Spleen (tissue), 13 donors: ENCODE data around the gene NAGPA. TPM values are rescaled to one million over a fixed set of nuclear protein-coding genes. Genes with fewer than 3 reads are reported as not detected.
"Not testable (repeated sequence)": the region's sequence is repeated elsewhere in the genome, so short reads cannot be mapped to it uniquely, and the experiment has no call there.

ENCODE experiments used
- DNase-seq: peaks from one replicate; pipeline ENCODE4 v3.0.0-alpha.2; 2020
- H3K27ac ChIP-seq, 8 donors: fragments of 200-600 bp; sonication (generic) in 7 of 8; 1 replicate in 4 of 8; 2 replicates in 4 of 8; pipeline versions ENCODE4 v1.5.0 to v1.8.0; 2016 to 2021; ENCODE audit warnings: inconsistent platforms in 4 of 8, mild to moderate bottlenecking in 4 of 8, moderate library complexity in 1 of 8
- H3K27me3 ChIP-seq, 7 donors: fragments of 200-600 bp; sonication (generic) in 6 of 7; replicated peaks in 1 of 7; 1 replicate in 4 of 7; 2 replicates in 3 of 7; pipeline versions ENCODE4 v1.5.0 to v1.8.0; 2016 to 2021; ENCODE audit warnings: inconsistent platforms in 3 of 7, mild to moderate bottlenecking in 1 of 7
- H3K36me3 ChIP-seq, 6 donors: fragments of 200-600 bp; sonication (generic) in 5 of 6; 1 replicate in 4 of 6; 2 replicates in 2 of 6; pipeline versions ENCODE4 v1.5.0 to v1.8.0; 2016 to 2021; ENCODE audit warnings: inconsistent platforms in 2 of 6
- H3K4me1 ChIP-seq, 6 donors: fragments of 200-600 bp; sonication (generic) in 5 of 6; 1 replicate in 3 of 6; 2 replicates in 3 of 6; pipeline versions ENCODE4 v1.5.0 to v1.8.0; 2016 to 2021; ENCODE audit warnings: inconsistent platforms in 3 of 6
- H3K4me3 ChIP-seq, 8 donors: fragments of 200-600 bp; sonication (generic) in 7 of 8; 1 replicate in 4 of 8; 2 replicates in 4 of 8; pipeline versions ENCODE4 v1.5.0 to v1.8.0; 2016 to 2021; ENCODE audit warnings: inconsistent platforms in 4 of 8, mild to moderate bottlenecking in 4 of 8, moderate library complexity in 2 of 8
- H3K9me3 ChIP-seq, 8 donors: fragments of 200-600 bp; sonication (generic) in 7 of 8; 1 replicate in 4 of 8; 2 replicates in 4 of 8; pipeline versions ENCODE4 v1.5.0 to v1.8.0; 2016 to 2021; ENCODE audit warnings: inconsistent platforms in 4 of 8
- POLR2A ChIP-seq, 3 donors: fragments of 450-650 bp; IDR thresholded peaks; one replicate each; pipeline ENCODE4 v1.5.1; 2017; ENCODE audit warnings: antibody characterized with exemption in 3 of 3, mild to moderate bottlenecking in 1 of 3
- POLR2AphosphoS5 ChIP-seq, 3 donors: sonication (generic); formaldehyde crosslinking; IDR thresholded peaks; one replicate each; pipeline ENCODE4 v1.5.1; 2017; ENCODE audit warnings: antibody characterized with exemption in 3 of 3
- WGBS, 5 donors: extraction: QIAGEN DNeasy Blood & Tissue Kit in 3 of 5; methylation state at CpG; one replicate each; pipeline versions ENCODE4 v1.1.5 to v1.1.7; 2013 to 2018; 5-methylcytosine and 5-hydroxymethylcytosine counted together
- intact Hi-C: fragments of 100-400 bp; cut with DNase I; formaldehyde crosslinking; loops from one replicate; pipeline ENCODE4 v1.15.0; 2023; ENCODE audit warnings: low total_unique reads
- long read RNA-seq, 2 donors: transcript quantifications; one replicate each; lab custom pipeline, GENCODE V29; 2026
- polyA plus RNA-seq, 3 donors: library from polyadenylated mRNA; stranded (reverse); fragments of 200-250 nt; gene quantifications; one replicate each; pipeline ENCODE4 v1.2.1, GENCODE V29; 2013
- total RNA-seq, 7 donors: library from RNA; depleted of rRNA in 3 of 7; stranded (reverse); fragments of >200 nt in 3 of 7; fragmentation: NEBNext Ultra II Directional in 4 of 7; extraction: Animal tissue kit (Norgen Biotek cat#: 25700) in 4 of 7; gene quantifications; one replicate each; pipeline versions ENCODE4 v1.1.0 to v1.2.1, GENCODE V29; 2016 to 2021
- TF ChIP-seq, protein P1 (sequence below), 11 experiments: fragments of 200-600 bp in 7 of 11; fragments of 450-650 bp in 4 of 11; sonication (generic) in 4 of 11; IDR thresholded peaks in 8 of 11; conservative IDR thresholded peaks in 3 of 11; 1 replicate in 7 of 11; 2 replicates in 4 of 11; pipeline versions ENCODE4 v1.4.0 to v1.8.0; 2016 to 2021; ENCODE audit warnings: antibody characterized with exemption in 11 of 11, inconsistent platforms in 4 of 11, mild to moderate bottlenecking in 1 of 11
- donor health status: healthy with polysubstance abuse.
- donor health status: DM: no; HTN: no; CAD: no; lungs with moderate emphysema.
- donor health status: DM: no; HTN: no; CAD: no.
- donor health status: Bipolar disorder and iron deficiency.
- donor health status: healthy.
- donor health status: DM: no; HTN: no; CAD: no.
- donor health status: DM: yes; HTN: yes; CAD: no.

NAGPA gene, protein sequence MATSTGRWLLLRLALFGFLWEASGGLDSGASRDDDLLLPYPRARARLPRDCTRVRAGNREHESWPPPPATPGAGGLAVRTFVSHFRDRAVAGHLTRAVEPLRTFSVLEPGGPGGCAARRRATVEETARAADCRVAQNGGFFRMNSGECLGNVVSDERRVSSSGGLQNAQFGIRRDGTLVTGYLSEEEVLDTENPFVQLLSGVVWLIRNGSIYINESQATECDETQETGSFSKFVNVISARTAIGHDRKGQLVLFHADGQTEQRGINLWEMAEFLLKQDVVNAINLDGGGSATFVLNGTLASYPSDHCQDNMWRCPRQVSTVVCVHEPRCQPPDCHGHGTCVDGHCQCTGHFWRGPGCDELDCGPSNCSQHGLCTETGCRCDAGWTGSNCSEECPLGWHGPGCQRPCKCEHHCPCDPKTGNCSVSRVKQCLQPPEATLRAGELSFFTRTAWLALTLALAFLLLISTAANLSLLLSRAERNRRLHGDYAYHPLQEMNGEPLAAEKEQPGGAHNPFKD
- total RNA-seq (10 to 100 TPM; 16.2 to 41.8 (median 25.4) TPM), polyA plus RNA-seq (10 to 100 TPM; 11.8 to 17.7 (median 14.8) TPM)
- long read RNA-seq, donor 1, partial matches to known transcripts, result 0 of 2 reads
- long read RNA-seq, donor 1, other reads (novel, unspliced or antisense), result 0 of 2 reads
- long read RNA-seq, donor 2, result 0 reads

- Histone ChIP-seq H3K27me3 (no peaks in the 10 kb centered on the region), H3K27ac (peak within 1 kb of the TSS; percentile 64 to 86 (median 77)), H3K4me3 (peak within 1 kb of the TSS; percentile 82 to 100 (median 98)), H3K36me3 (peaks cover 0 to 32% (median 7%) of the 10 kb centered on the region in 6 donors), H3K9me3 (no peaks in the 10 kb centered on the region), H3K4me1 (peaks cover 4 to 29% (median 25%) of the 10 kb centered on the region in 6 donors)
- WGBS, 5 donors, result 0 to 1% (median 0%) methylated on average over 41 to 104 of the region's 104 CpGs
- TF ChIP-seq, protein P1, sequence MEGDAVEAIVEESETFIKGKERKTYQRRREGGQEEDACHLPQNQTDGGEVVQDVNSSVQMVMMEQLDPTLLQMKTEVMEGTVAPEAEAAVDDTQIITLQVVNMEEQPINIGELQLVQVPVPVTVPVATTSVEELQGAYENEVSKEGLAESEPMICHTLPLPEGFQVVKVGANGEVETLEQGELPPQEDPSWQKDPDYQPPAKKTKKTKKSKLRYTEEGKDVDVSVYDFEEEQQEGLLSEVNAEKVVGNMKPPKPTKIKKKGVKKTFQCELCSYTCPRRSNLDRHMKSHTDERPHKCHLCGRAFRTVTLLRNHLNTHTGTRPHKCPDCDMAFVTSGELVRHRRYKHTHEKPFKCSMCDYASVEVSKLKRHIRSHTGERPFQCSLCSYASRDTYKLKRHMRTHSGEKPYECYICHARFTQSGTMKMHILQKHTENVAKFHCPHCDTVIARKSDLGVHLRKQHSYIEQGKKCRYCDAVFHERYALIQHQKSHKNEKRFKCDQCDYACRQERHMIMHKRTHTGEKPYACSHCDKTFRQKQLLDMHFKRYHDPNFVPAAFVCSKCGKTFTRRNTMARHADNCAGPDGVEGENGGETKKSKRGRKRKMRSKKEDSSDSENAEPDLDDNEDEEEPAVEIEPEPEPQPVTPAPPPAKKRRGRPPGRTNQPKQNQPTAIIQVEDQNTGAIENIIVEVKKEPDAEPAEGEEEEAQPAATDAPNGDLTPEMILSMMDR (IDR thresholded peaks at IDR 0.05 in 8 of 11, conservative IDR thresholded peaks at IDR 0.05 in 3 of 11), result no peak
- TF ChIP-seq POLR2A (IDR thresholded peaks at IDR 0.05) (peak in 1 of 3 donors; percentile 24), POLR2AphosphoS5 (IDR thresholded peaks at IDR 0.05) (peak; percentile 89 to 90 (median 89))
- DNase-seq, result peak; percentile 96
- intact Hi-C loops, result no loop called here
Measured at GRCh38 chr16:5033256-5034166, at the start of gene NAGPA. NAGPA (minus strand) TSS chr16:5033935; CDS start chr16:5033914, 21 bp downstream.

DNA sequence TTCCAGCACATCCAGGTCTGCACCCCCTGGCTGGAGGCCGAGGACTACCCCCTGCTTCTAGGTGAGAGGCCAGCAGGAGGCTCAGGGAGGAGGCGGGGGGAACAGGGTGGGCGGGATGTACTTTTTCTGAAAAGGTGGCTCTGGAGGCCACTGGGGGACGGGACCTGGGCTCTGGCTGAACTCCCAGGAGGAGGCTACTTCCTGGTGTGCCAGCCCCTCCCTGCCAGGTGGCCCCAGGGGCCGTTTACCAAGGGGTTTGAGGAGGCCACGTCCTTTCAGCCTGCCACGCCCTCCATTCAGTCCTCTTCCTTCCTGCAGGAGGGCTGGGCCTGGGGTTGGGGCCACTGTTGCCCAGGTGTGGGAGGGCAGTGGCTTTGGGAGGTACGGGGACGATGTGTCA lies 47.3 kb upstream of the NAGPA start:
- H3K9me3 ChIP-seq, intact Hi-C loops, H3K4me1 ChIP-seq, DNase-seq, H3K4me3 ChIP-seq, H3K27ac ChIP-seq, H3K27me3 ChIP-seq: not testable (repeated sequence)
- WGBS, 5 donors, result 61 to 74% (median 70%) methylated on average over 7 to 9 of the region's 9 CpGs
- peaks cover 0 to 99% (median 65%) of the 10 kb centered on the region in 6 donors for H3K36me3 ChIP-seq

- H3K4me1 ChIP-seq, H3K9me3 ChIP-seq, H3K27ac ChIP-seq, H3K27me3 ChIP-seq, H3K4me3 ChIP-seq, intact Hi-C loops, DNase-seq: not testable (repeated sequence)
- 86 to 95% (median 93%) methylated on average over 7 to 12 of the region's 12 CpGs for WGBS, 5 donors
- H3K36me3 ChIP-seq, result peaks cover 0 to 99% (median 71%) of the 10 kb centered on the region in 6 donors
Measured at GRCh38 chr16:5080461-5080860, 46.7 kb upstream of the NAGPA start.

- peaks cover 0 to 10% (median 0%) of the 10 kb centered on the region in 6 donors for H3K4me1 ChIP-seq
- H3K36me3 ChIP-seq, result peaks cover 0 to 100% (median 68%) of the 10 kb centered on the region in 6 donors
- no peak for DNase-seq
- no peaks in the 10 kb centered on the region for H3K9me3 ChIP-seq
- no peak overlapping the region for H3K27ac ChIP-seq
- TF ChIP-seq POLR2A (IDR thresholded peaks at IDR 0.05), result no peak
- TF ChIP-seq, protein P1 (IDR thresholded peaks at IDR 0.05 in 8 of 11, conservative IDR thresholded peaks at IDR 0.05 in 3 of 11), result no peak
- no peak for TF ChIP-seq POLR2AphosphoS5 (IDR thresholded peaks at IDR 0.05)
- H3K27me3 ChIP-seq, result no peaks in the 10 kb centered on the region
- 91 to 97% (median 91%) methylated on average over 9 to 17 of the region's 17 CpGs; no CpG with 5 or more reads in 1 of the 5 donors for WGBS, 5 donors
- intact Hi-C loops, result no loop called here
- no peak overlapping the region for H3K4me3 ChIP-seq
Measured at GRCh38 chr16:5078626-5079025, 44.9 kb upstream of the NAGPA start.
